Stimulated activated memory B cell treated with anti-CD40 and anti-IgM and Interleukin-4, amounts not matched to agents 10 μg/mL and 1 μg/mL and 100 μg/mL, for 72 hours (primary cell): Measurements from ENCODE around the gene CRTAC1.
"Not testable (repeated sequence)": the region's sequence is repeated elsewhere in the genome, so short reads cannot be mapped to it uniquely, and the experiment has no call there.

Experiments
- ATAC-seq: fragments of 150-1000 bp; cut with Tn5 transposase; 2 replicates; pipeline ENCODE4 v1.10.0; 2021
- H3K27ac Mint-ChIP-seq: one replicate; pipeline ENCODE4 v1.8.0; 2022; ENCODE audit warnings: mild to moderate bottlenecking, mixed read lengths
- H3K27me3 Mint-ChIP-seq: one replicate; pipeline ENCODE4 v1.8.0; 2022; ENCODE audit warnings: mixed read lengths
- H3K36me3 Mint-ChIP-seq: one replicate; pipeline ENCODE4 v1.8.0; 2022; ENCODE audit warnings: mixed read lengths
- H3K4me1 Mint-ChIP-seq: one replicate; pipeline ENCODE4 v1.8.0; 2022; ENCODE audit warnings: mixed read lengths
- H3K4me3 Mint-ChIP-seq: one replicate; pipeline ENCODE4 v1.8.0; 2022; ENCODE audit warnings: mild to moderate bottlenecking, moderate library complexity, mixed read lengths
- H3K9me3 Mint-ChIP-seq: one replicate; pipeline ENCODE4 v1.8.0; 2022; ENCODE audit warnings: mixed read lengths

Gene CRTAC1

DNA sequence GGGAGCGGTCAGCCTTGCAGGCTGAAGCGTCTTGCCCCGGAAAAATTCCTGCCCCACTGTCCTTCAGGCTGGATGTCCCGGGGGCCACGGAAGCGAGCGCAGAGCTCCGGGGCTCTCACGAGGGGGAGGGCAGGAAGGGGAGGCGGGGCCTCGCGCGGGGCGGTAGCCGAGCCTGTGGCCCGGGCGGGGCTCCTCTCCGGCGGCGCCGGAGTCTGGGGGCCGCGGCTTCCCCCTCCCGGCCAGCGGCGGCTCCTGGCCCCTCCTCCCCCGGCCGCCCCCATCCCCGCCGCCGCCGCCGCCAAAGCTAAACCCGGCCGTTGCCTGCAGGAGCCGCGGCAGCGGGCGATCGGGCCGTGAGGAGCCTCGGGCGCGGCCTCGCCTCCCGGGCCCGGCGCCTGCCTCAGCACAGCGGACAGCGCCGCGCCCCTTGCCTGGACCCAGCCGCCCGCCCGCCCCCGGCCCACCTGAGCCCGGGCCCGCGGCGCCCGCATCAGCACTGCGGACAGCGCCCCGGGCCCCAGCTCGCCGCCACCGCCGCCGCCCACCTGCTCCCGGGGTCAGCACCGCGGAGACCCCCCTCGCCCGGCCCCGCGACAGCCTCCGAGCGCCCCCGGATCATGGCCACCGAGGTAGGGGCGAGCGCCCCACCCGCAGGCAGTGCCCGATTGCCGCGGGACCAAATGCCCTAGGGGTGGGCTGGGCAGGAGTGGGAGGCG lies 180.6 kb downstream of the CRTAC1 start, which contains the start of gene GOLGA7B:
Gene GOLGA7B, plus strand, starts transcription at position 157 of the 716 bp plus-strand sequence. Its CDS starts 461 bp downstream, at position 618.
- peak within 1 kb of the TSS; percentile 6 for H3K27ac Mint-ChIP-seq
- no peaks in the 10 kb centered on the region for H3K9me3 Mint-ChIP-seq
- peaks cover 29% of the 10 kb centered on the region for H3K27me3 Mint-ChIP-seq
- H3K36me3 Mint-ChIP-seq = no peaks in the 10 kb centered on the region
- peak within 1 kb of the TSS; percentile 77 for H3K4me3 Mint-ChIP-seq
- peaks cover 18% of the 10 kb centered on the region for H3K4me1 Mint-ChIP-seq
- ATAC-seq = peak; percentile 80

DNA sequence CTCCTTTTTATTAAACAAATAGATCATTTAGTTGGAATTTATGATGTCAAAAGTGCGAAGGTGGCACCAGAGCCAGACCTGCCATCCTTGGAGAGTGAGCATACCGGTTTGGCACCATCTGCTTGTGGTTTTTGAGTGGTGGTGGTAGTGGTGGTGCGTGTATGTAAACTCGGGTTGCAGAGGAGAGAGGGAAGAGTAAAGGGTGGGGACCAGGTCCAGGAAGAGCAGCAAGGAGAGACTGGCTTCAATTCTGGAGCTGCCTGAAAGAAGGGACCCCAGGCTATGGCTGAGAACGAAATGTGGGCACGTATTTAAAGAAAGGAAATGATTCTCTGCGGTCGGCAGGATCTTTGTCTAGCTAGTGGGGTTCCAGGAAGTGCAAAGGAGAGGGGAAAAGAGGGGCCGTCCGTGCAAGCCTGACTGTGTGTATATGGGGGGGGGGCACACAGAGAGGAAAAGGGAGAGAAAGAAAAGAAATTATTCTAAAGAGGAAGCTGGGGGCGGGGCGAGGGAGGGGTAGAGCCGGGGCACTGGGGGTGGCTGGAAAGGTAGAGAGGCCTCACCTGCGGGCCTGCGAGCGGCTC lies 181.2 kb downstream of the CRTAC1 start:
- ATAC-seq = peak; percentile 57
- H3K4me3 Mint-ChIP-seq = peak overlapping the region; percentile 77
- H3K4me1 Mint-ChIP-seq = peaks cover 18% of the 10 kb centered on the region
- H3K27me3 Mint-ChIP-seq = peaks cover 29% of the 10 kb centered on the region
- no peaks in the 10 kb centered on the region for H3K36me3 Mint-ChIP-seq
- H3K27ac Mint-ChIP-seq = peak overlapping the region; percentile 6
- no peaks in the 10 kb centered on the region for H3K9me3 Mint-ChIP-seq

DNA sequence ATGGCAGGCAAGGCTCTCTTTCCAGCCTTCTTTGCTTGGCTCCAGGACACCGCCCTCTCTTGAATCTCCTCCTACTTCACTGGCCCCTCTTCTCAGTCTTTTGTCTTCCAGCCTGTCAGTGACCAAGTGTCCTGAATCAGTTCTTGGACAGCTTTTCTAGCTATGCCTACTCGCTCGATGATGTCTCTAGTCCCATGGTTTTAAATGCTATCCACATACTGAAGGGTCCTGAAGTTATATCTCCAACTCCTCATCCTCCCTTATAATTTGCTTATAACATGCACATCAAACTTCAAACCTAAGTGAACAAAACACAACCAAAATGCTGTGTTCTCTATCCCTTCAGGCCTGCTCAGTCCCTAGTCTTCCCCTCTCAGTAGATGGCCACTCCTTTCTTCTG lies 185.7 kb downstream of the CRTAC1 start:
- no peak for ATAC-seq
- H3K36me3 Mint-ChIP-seq = no peaks in the 10 kb centered on the region
- H3K27me3 Mint-ChIP-seq = peaks cover 10% of the 10 kb centered on the region
- peaks cover 8% of the 10 kb centered on the region for H3K4me1 Mint-ChIP-seq
- H3K4me3 Mint-ChIP-seq = no peak overlapping the region
- H3K27ac Mint-ChIP-seq = no peak overlapping the region
- H3K9me3 Mint-ChIP-seq = no peaks in the 10 kb centered on the region

DNA sequence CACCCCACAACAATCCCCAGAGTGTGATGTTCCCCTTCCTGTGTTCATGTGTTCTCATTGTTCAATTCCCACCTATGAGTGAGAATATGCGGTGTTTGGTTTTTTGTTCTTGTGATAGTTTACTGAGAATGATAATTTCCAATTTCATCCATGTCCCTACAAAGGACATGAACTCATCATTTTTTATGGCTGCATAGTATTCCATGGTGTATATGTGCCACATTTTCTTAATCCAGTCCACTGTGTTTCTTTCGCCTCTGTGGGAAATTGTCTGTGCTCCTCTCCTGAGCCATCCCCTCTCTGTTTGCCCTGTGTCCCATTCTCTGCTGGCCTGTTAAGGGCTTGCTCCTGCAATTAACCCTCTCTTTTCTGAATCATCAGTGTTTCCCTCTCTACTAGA lies 186.4 kb downstream of the CRTAC1 start:
- H3K27me3 Mint-ChIP-seq, H3K4me1 Mint-ChIP-seq, ATAC-seq, H3K27ac Mint-ChIP-seq, H3K36me3 Mint-ChIP-seq, H3K9me3 Mint-ChIP-seq, H3K4me3 Mint-ChIP-seq: not testable (repeated sequence)

DNA sequence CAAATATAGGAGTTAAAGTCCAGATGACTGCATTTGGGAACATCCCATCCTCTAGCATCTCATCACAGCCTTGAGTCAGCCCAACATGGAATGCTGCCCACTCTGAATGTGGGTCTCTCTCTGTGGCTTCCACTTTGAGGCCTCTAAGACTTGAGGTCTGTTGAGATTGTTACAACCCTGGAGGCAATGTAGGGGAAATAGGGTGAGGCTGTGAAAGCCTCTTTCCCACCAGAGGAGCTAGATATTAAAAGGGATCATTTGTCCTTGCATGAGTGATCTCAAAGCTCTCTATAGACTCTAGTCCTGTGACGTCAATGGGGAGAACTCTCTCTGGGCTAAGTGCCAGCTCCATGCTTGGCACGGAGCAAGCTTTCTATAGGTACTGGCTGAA lies 187.1 kb downstream of the CRTAC1 start:
- Mint-ChIP-seq H3K27me3 (no peaks in the 10 kb centered on the region), H3K4me3 (no peak overlapping the region), H3K27ac (no peak overlapping the region), H3K4me1 (no peaks in the 10 kb centered on the region), H3K9me3 (no peaks in the 10 kb centered on the region), H3K36me3 (no peaks in the 10 kb centered on the region)
- ATAC-seq = no peak

DNA sequence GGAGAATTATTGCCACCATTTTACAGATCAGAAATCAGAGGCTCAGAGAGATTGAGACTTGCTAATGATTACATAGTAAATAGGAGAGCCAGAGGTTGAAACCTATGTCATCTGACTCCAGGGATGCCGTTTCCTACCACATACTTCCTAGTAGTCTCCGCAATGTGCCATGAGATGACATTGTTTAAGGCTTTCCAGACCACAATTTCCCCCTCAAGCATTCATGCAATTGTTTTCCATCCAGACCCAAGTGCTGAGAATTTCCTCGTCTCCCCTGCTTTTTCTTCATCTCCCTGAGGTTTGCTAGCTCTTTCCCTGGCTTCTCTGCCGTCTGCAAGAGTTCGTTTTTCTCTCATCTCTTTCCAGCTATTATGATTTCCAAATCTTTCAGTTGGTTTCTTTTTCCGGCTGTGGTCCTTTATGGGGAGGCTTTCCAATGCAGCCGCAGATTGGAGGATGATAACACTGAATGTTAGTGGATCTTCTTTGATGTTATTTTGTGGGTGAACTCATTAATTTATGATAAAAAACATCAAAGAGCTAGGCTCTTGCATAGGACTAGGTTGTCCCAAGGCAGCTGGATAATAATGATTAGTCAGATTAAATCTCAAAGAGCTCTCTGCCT lies 187.7 kb downstream of the CRTAC1 start:
- H3K4me3 Mint-ChIP-seq = no peak overlapping the region

DNA sequence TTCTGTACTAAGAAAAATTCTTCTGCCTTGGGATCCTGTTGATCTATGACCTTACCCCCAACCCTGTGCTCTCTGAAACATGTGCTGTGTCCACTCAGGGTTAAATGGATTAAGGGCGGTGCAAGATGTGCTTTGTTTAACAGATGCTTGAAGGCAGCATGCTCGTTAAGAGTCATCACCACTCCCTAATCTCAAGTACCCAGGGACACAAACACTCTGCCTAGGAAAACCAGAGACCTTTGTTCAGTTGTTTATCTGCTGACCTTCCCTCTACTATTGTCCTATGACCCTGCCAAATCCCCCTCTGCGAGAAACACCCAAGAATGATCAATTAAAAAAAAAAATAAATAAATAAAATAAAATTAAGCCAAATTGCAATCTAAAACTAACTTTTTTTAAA lies 188.3 kb downstream of the CRTAC1 start:
- H3K27me3 Mint-ChIP-seq, H3K27ac Mint-ChIP-seq, ATAC-seq, H3K36me3 Mint-ChIP-seq, H3K4me1 Mint-ChIP-seq, H3K4me3 Mint-ChIP-seq, H3K9me3 Mint-ChIP-seq: not testable (repeated sequence)

More for the DNA sequence above, 187.7 kb downstream of the CRTAC1 start:
- Mint-ChIP-seq H3K27me3 (no peaks in the 10 kb centered on the region), H3K4me1 (no peaks in the 10 kb centered on the region), H3K27ac (no peak overlapping the region), H3K36me3 (no peaks in the 10 kb centered on the region), H3K9me3 (no peaks in the 10 kb centered on the region)
- no peak for ATAC-seq

DNA sequence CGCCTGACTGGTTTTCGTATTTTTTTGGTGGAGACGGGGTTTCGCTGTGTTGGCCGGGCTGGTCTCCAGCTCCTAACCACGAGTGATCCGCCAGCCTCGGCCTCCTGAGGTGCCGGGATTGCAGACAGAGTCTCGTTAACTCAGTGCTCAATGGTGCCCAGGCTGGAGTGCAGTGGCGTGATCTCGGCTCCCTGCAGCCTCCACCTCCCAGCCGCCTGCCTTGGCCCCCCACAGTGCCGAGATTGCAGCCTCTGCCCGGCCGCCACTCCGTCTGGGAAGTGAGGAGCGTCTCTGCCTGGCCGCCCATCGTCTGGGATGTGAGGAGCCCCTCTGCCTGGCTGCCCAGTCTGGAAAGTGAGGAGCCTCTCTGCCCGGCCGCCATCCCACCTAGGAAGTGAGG lies 189.3 kb downstream of the CRTAC1 start:
- H3K27me3 Mint-ChIP-seq = peaks cover 15% of the 10 kb centered on the region
- not testable (repeated sequence) for H3K4me1 Mint-ChIP-seq, H3K4me3 Mint-ChIP-seq, H3K27ac Mint-ChIP-seq, ATAC-seq, H3K9me3 Mint-ChIP-seq, H3K36me3 Mint-ChIP-seq

DNA sequence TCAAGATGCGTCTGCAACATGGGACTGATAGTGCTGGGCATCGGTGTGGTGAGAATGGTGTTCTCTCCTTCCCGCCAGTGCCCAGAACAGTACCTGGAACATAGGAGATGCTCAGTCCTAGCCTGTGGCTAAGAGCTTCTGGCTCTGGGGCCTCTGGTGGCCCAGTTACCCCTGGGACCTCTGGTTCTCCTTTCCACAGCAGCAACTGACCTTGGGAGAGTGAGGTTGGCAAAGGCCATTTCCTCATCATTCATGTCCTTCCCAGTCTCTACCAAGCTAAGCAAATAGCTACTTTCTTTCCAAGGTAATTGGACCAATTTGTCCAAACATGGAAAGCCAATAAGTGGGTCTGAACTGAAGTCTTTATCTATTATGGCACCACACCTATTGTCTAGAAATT lies 192.3 kb downstream of the CRTAC1 start:
- Mint-ChIP-seq H3K36me3 (no peaks in the 10 kb centered on the region), H3K27me3 (peaks cover 41% of the 10 kb centered on the region), H3K9me3 (peaks cover 6% of the 10 kb centered on the region), H3K4me3 (no peak overlapping the region), H3K4me1 (no peaks in the 10 kb centered on the region), H3K27ac (no peak overlapping the region)
- no peak for ATAC-seq

DNA sequence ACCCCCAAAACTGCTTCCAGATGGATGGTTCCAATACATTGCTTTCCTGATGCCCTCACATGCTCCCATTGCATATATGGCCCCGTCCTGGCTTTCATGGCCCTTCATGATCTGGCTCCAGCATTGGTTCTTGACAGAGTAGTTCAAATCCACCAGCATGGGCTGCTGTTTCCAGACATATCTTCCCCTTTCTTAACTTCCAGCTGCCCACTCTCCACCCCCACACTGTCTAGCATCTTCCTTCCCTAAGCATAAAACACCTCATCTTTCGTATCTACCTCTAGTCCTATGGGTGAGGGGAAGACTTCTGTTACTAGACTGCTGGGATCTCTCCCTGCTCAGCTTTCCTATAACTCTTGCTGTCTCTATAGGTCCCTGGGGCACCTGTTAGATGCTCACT lies 194.0 kb downstream of the CRTAC1 start:
- H3K4me1 Mint-ChIP-seq = no peaks in the 10 kb centered on the region
- H3K9me3 Mint-ChIP-seq = peaks cover 6% of the 10 kb centered on the region
- H3K27me3 Mint-ChIP-seq = peaks cover 44% of the 10 kb centered on the region

DNA sequence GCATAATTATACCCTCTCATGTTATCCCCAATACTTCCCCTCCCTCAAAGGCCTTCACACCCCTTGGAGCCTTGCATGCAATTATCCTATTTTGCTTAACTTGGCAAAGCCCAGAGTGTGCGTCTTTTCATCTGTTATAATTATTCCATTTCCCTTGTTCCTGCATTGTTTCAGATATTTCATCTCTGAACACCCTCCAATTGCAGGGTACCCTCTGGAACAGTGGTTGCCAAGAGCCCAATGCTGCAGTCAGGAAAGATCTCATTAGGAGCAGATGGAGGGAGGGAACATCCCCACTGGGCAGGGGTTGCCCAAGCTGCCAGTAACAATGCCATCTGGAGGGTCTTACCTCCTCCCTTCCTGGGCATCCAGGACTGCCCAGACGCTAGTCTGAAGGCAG lies 199.2 kb downstream of the CRTAC1 start:
- no peaks in the 10 kb centered on the region for H3K4me1 Mint-ChIP-seq
- no peak overlapping the region for H3K27ac Mint-ChIP-seq
- H3K9me3 Mint-ChIP-seq = peaks cover 2% of the 10 kb centered on the region
- no peaks in the 10 kb centered on the region for H3K36me3 Mint-ChIP-seq
- H3K27me3 Mint-ChIP-seq = peaks cover 30% of the 10 kb centered on the region
- no peak for ATAC-seq
- no peak overlapping the region for H3K4me3 Mint-ChIP-seq

More for the DNA sequence above, 194.0 kb downstream of the CRTAC1 start:
- no peak overlapping the region for H3K4me3 Mint-ChIP-seq
- H3K36me3 Mint-ChIP-seq = no peaks in the 10 kb centered on the region
- ATAC-seq = no peak
- H3K27ac Mint-ChIP-seq = no peak overlapping the region

DNA sequence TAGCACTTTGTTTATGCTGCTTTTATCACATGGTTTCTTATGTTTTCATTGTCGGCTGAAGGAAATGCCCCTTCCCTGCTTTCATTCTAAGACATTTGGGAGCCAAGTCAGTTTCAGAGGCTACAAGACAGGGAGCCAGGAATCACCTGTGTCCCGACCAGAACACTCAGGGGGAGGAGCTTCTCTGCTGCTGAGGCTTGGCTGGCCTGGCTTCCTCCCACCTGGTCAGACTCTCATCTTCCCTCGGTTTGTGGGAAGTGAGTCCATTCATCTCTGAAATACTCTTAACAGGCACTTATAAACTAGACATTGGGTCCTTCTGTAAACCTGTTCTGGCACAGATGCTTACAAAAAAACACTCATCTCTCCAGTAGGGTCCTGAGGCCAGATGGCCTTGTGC lies 200.4 kb downstream of the CRTAC1 start:
- no peaks in the 10 kb centered on the region for H3K9me3 Mint-ChIP-seq
- H3K36me3 Mint-ChIP-seq = no peaks in the 10 kb centered on the region
- no peak overlapping the region for H3K4me3 Mint-ChIP-seq
- no peak for ATAC-seq
- H3K4me1 Mint-ChIP-seq = no peaks in the 10 kb centered on the region
- peaks cover 35% of the 10 kb centered on the region for H3K27me3 Mint-ChIP-seq
- no peak overlapping the region for H3K27ac Mint-ChIP-seq

DNA sequence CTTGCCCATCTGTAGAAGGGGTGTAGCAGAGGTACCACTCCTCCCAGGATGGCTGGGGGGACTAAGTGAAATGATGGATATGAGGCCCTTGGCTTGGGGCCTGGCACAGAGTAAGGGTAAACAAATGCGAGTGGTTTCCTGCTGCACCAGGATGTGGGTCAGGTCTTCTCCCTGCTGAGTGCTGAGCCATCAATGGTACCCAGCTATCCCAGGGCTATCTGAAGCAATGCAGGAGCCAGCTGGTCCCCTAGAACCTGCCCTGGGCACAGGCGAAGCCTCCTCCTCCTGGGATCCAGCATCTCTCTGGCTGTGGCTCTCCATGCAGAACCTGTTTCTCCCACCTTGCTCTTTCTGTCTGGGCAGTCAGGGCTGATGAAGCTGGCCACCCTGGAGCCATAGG lies 201.7 kb downstream of the CRTAC1 start:
- H3K9me3 Mint-ChIP-seq = no peaks in the 10 kb centered on the region
- no peaks in the 10 kb centered on the region for H3K36me3 Mint-ChIP-seq
- no peak for ATAC-seq
- H3K4me1 Mint-ChIP-seq = no peaks in the 10 kb centered on the region
- H3K4me3 Mint-ChIP-seq = no peak overlapping the region
- no peak overlapping the region for H3K27ac Mint-ChIP-seq
- H3K27me3 Mint-ChIP-seq = peaks cover 26% of the 10 kb centered on the region

DNA sequence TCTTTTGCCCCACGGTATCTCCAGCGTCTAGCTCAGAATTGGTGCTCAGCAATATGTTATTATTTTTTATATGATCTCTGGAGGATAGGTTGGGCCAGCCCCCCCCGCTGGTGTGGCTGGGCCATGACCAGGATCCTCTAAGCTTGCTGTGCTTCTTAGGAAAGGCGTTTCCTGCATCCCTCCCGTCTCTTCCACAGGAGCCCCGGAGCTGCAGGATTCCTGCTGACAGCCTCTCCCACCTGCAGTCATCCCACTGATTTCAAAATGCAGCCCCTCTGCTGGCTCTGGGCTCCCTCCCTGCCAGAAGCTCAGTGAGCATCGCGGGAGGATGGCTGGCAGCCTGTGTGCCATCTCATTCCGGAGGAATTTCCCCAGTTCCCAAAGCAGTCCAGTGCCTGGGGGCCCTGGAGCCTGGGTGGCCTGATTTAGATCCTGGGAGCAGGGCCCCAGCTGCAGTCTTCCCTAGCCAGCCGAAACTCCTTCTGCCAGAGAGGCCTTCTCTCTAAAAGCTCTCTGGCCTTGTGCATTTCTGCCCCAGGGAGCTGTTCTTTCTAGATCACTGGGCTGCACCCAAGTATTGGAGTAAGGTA lies 202.6 kb downstream of the CRTAC1 start:
- Mint-ChIP-seq H3K9me3 (no peaks in the 10 kb centered on the region), H3K27ac (no peak overlapping the region), H3K27me3 (peaks cover 22% of the 10 kb centered on the region), H3K4me1 (no peaks in the 10 kb centered on the region), H3K36me3 (no peaks in the 10 kb centered on the region), H3K4me3 (no peak overlapping the region)
- no peak for ATAC-seq

DNA sequence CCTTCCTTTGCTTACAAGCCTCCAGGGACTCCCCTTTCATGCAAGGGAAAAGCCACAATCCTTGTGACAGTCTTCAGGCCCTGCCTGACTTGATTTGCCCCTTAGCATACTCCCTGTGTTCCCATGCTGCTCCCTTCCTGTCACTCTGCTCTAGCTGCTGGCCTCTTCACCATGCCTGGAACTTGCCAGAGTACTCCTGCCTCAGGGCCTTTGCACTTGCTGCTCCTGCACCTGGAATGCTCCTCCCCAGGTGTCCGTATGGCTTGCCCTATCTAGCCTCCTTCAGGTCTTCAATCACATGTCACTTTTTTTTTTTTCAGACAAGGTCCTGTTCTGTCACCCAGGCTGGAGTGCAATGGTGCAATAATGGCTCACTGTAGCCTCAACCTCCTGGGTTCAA lies 203.5 kb downstream of the CRTAC1 start:
- H3K9me3 Mint-ChIP-seq = no peaks in the 10 kb centered on the region
- no peaks in the 10 kb centered on the region for H3K4me1 Mint-ChIP-seq
- H3K27ac Mint-ChIP-seq = no peak overlapping the region
- H3K4me3 Mint-ChIP-seq = no peak overlapping the region
- H3K36me3 Mint-ChIP-seq = no peaks in the 10 kb centered on the region
- no peak for ATAC-seq
- peaks cover 22% of the 10 kb centered on the region for H3K27me3 Mint-ChIP-seq
